Peyer's patch (tissue), 4 donors: ENCODE measurements around the gene GOLIM4. TPM values are rescaled to one million over a fixed set of nuclear protein-coding genes. Genes with fewer than 3 reads are reported as not detected.

Source experiments
- DNase-seq, 3 donors: peaks; one replicate each; pipeline ENCODE4 v3.0.0-alpha.2; 2017 to 2019
- H3K27ac ChIP-seq, 4 donors: fragments of 200-600 bp; sonication (generic); one replicate each; pipeline ENCODE4 v1.5.1; 2016 to 2019
- H3K27me3 ChIP-seq, 2 donors: fragments of 200-600 bp; sonication (generic); one replicate each; pipeline ENCODE4 v1.5.1; 2019
- H3K36me3 ChIP-seq, 3 donors: fragments of 200-600 bp; sonication (generic); one replicate each; pipeline ENCODE4 v1.5.1; 2016 to 2019
- H3K4me1 ChIP-seq, 4 donors: fragments of 200-600 bp; sonication (generic); one replicate each; pipeline ENCODE4 v1.5.1; 2016 to 2019
- H3K4me3 ChIP-seq, 4 donors: fragments of 200-600 bp; sonication (generic); 1 replicate in 3 of 4; 2 replicates in 1 of 4; pipeline ENCODE4 v1.5.1; 2016 to 2019; ENCODE audit warnings: mild to moderate bottlenecking in 1 of 4
- H3K9me3 ChIP-seq, 4 donors: fragments of 200-600 bp; sonication (generic); one replicate each; pipeline ENCODE4 v1.5.1; 2016 to 2019; ENCODE audit warnings: mild to moderate bottlenecking in 1 of 4
- CTCF ChIP-seq, 6 experiments: fragments of 450-650 bp in 4 of 6; fragments of 200-600 bp in 2 of 6; sonication (generic) in 1 of 6; IDR thresholded peaks; one replicate each; pipeline ENCODE4 v1.5.1; 2017 to 2019; ENCODE audit warnings: antibody characterized with exemption in 6 of 6, mild to moderate bottlenecking in 3 of 6, moderate library complexity in 1 of 6
- POLR2A ChIP-seq, 2 donors: fragments of 450-650 bp; IDR thresholded peaks; one replicate each; pipeline ENCODE4 v1.5.1; 2017; ENCODE audit warnings: antibody characterized with exemption in 2 of 2, mild to moderate bottlenecking in 2 of 2, moderate library complexity in 2 of 2
- total RNA-seq, 4 donors: library from RNA; depleted of rRNA; stranded (reverse); fragments of >200 nt; gene quantifications; one replicate each; pipeline ENCODE4 v1.1.0, GENCODE V29; 2016

The GOLIM4 gene
- total RNA-seq, 4 donors from 2014 or later: 102 to 186 (median 139) TPM

- H3K27ac ChIP-seq: no peak overlapping the region
- H3K4me3 ChIP-seq: no peak overlapping the region
Measured at GRCh38 chr3:168127466-168127865, 31.7 kb upstream of the GOLIM4 start.

GRCh38 chr3:168124791-168125190, 29.1 kb upstream of the GOLIM4 start:
- no peak overlapping the region for H3K4me3 ChIP-seq
- no peak for DNase-seq
- TF ChIP-seq CTCF (IDR thresholded peaks at IDR 0.05) (no peak), POLR2A (IDR thresholded peaks at IDR 0.05) (no peak)

More at GRCh38 chr3:168127466-168127865, 31.7 kb upstream of the GOLIM4 start:
- Histone ChIP-seq H3K36me3 (no peaks in the 10 kb centered on the region), H3K4me1 (peaks cover 0 to 16% (median 0%) of the 10 kb centered on the region in 4 donors), H3K9me3 (no peaks in the 10 kb centered on the region), H3K27me3 (no peaks in the 10 kb centered on the region)
- TF ChIP-seq POLR2A (IDR thresholded peaks at IDR 0.05) (no peak), CTCF (IDR thresholded peaks at IDR 0.05) (no peak)
- DNase-seq: no peak

GRCh38 chr3:168124291-168124690, 28.6 kb upstream of the GOLIM4 start:
- Histone ChIP-seq H3K27ac (no peak overlapping the region), H3K9me3 (no peaks in the 10 kb centered on the region), H3K27me3 (no peaks in the 10 kb centered on the region), H3K36me3 (no peaks in the 10 kb centered on the region), H3K4me3 (no peak overlapping the region), H3K4me1 (peaks cover 0 to 16% (median 0%) of the 10 kb centered on the region in 4 donors)
- no peak for TF ChIP-seq POLR2A (IDR thresholded peaks at IDR 0.05)
- TF ChIP-seq CTCF (IDR thresholded peaks at IDR 0.05): no peak
- no peak for DNase-seq

More at GRCh38 chr3:168124791-168125190, 29.1 kb upstream of the GOLIM4 start:
- Histone ChIP-seq H3K36me3 (no peaks in the 10 kb centered on the region), H3K27me3 (no peaks in the 10 kb centered on the region), H3K9me3 (no peaks in the 10 kb centered on the region), H3K4me1 (peaks cover 0 to 16% (median 0%) of the 10 kb centered on the region in 4 donors), H3K27ac (no peak overlapping the region)

- H3K4me3 ChIP-seq: no peak overlapping the region
- H3K36me3 ChIP-seq: no peaks in the 10 kb centered on the region
- peaks cover 0 to 16% (median 0%) of the 10 kb centered on the region in 4 donors for H3K4me1 ChIP-seq
- no peaks in the 10 kb centered on the region for H3K9me3 ChIP-seq
- H3K27me3 ChIP-seq: no peaks in the 10 kb centered on the region
- no peak for DNase-seq
- TF ChIP-seq POLR2A (IDR thresholded peaks at IDR 0.05) (no peak), CTCF (IDR thresholded peaks at IDR 0.05) (no peak)
- no peak overlapping the region for H3K27ac ChIP-seq
Measured at GRCh38 chr3:168123201-168124176, 27.8 kb upstream of the GOLIM4 start.

GRCh38 chr3:168121184-168122017, 25.7 kb upstream of the GOLIM4 start:
- DNase-seq: no peak
- Histone ChIP-seq H3K4me1 (peaks cover 0 to 35% (median 0%) of the 10 kb centered on the region in 4 donors), H3K27me3 (no peaks in the 10 kb centered on the region), H3K4me3 (no peak overlapping the region), H3K9me3 (no peaks in the 10 kb centered on the region), H3K27ac (no peak overlapping the region), H3K36me3 (no peaks in the 10 kb centered on the region)
- no peak for TF ChIP-seq CTCF (IDR thresholded peaks at IDR 0.05)
